HG02588 (cell line): Measurements from ENCODE around the gene RNU7-1.
A peak's percentile ranks its signal among the peaks of the same experiment; 100 is the strongest.

Experiments used
- ATAC-seq: cut with Tn5 transposase; IDR thresholded peaks from one replicate; pipeline ENCODE4 v1.9.1; 2021; ENCODE audit warnings: mild to moderate bottlenecking, moderate library complexity; ENCODE audit not compliant: unreplicated experiment

The RNU7-1 gene

GRCh38 chr12:6952121-6952862 lies 8.7 kb downstream of the RNU7-1 start:
- no peak for ATAC-seq

- no peak for ATAC-seq
These were observed 9.3 kb downstream of the RNU7-1 start for GRCh38 chr12:6952863-6953441.

DNA sequence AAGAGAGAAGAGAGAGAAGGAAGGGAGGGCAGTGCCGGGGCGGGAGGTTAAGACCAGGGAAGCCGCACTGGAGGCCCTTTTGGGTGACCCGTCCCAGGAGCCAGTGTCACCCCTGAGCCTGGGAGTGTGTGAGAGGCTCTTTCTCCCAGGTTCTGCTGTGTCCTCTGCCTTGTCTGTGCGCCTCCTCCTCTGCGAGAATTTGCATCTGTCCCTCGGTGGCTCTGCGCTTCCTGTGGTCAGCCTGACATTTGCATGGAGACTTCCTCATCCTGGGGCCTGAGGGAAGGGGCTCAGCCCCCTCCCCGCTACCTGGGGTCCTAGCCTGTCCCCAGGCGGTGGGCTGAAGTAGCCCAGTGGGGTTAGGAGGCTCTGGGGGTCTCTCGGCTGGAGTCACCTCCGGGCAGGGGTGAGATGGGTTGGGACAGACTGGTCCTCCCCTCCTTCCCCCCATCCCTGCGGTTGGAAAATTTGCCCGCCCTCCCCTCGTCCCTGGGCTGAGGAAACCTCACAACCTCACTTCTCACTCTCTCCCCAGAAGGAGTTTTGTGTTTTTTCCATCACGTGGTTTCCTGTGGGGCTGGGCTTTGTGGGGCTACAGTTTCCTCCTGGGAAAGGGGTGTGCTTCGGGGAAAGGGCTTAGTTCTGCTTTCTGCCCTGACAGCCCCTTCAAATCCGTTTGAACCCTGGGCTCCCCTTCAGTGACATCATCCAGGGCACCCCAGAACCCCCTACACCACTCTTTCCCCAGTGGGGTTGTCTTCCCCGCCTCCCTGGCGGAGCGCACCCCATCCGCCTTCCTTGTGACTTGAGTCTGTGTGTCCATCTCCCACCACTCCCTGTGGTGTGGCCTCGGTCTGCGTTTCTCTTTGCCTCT lies 10.1 kb downstream of the RNU7-1 start:
- peak; percentile 46 for ATAC-seq

DNA sequence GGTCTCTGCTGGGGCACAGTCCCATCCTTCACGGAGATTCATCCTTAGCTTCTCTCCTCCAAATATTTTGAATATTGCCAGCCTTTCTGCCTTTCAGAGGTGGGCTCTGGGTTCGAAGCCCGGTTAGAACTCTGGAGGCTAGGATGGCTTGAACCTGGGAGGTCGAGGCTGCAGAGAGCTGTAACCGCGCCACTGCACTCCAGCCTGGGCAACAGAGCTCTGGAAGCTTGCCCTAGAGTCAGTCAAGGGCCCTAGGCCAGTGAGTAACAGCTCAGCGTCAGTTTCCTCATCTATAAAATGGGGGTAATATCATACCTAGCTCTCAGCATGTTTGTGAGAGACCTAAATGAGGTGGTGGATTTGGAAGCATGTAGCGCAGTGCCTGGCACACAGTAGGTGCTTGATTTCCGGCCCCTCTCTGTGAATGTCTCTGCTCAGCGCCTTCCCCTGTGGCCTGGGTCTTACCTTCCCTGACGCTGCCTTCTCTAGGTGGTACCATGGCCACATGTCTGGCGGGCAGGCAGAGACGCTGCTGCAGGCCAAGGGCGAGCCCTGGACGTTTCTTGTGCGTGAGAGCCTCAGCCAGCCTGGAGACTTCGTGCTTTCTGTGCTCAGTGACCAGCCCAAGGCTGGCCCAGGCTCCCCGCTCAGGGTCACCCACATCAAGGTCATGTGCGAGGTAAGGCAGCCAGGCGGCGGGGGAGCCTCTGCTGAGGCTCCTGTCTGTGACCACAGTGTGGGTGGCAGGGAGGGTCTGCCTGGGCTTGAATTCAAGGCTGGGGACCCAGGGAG lies 10.9 kb downstream of the RNU7-1 start:
- ATAC-seq = no peak

DNA sequence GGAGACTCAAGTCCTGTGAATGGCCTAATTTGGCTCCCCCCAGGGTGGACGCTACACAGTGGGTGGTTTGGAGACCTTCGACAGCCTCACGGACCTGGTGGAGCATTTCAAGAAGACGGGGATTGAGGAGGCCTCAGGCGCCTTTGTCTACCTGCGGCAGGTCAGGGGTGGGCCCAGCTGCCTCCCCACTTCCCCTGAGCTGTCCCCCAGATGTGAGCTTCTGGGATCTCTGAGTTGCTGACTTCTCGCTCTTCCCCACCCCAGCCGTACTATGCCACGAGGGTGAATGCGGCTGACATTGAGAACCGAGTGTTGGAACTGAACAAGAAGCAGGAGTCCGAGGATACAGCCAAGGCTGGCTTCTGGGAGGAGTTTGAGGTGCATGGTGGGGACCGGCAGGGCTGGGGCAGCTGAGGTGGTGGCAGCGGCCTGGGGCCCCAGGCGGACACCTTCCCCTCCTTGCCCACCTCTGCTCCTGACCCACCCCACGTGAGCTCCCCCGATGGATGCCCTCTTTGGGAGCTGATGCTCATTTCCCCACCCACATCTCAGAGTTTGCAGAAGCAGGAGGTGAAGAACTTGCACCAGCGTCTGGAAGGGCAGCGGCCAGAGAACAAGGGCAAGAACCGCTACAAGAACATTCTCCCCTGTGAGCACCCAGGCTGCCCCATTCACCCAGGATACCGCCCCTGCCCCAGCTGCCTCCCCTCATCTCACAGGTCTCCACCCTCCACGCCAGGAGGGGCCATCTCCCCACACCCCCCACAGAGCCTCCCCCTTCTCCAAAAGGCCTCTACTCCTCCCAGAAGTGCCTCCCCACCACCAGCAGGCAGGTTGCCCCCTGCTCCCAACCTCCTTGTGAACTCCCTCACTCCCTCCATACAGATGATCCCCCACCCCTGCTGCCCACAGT lies 11.7 kb downstream of the RNU7-1 start:
- no peak for ATAC-seq

DNA sequence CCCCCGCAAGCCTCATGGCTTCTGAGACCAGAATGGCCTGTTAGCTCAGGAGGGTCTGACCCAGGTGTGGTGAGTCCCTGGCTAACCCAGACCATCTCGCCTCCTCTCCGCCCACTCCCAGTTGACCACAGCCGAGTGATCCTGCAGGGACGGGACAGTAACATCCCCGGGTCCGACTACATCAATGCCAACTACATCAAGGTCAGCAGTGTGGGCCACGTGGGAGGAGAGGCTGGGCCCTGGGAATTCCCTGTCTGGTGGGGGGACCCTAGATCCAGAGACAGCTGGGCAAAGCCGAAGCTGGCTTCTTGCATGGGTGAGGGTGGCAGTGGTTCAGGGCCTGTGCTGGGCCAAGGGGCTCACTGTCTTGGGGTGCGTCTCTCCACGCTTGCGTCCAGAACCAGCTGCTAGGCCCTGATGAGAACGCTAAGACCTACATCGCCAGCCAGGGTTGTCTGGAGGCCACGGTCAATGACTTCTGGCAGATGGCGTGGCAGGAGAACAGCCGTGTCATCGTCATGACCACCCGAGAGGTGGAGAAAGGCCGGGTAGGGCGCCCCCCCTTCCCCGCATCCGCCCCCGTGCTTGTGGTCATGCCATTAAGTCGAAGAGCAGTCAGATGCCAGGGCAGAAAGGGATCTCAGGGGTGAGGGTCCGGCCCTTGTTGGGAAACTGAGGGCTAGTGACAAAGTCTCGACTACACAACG lies 12.6 kb downstream of the RNU7-1 start:
- no peak for ATAC-seq

- no peak for ATAC-seq
These were observed 13.6 kb downstream of the RNU7-1 start for GRCh38 chr12:6957151-6957701.

DNA sequence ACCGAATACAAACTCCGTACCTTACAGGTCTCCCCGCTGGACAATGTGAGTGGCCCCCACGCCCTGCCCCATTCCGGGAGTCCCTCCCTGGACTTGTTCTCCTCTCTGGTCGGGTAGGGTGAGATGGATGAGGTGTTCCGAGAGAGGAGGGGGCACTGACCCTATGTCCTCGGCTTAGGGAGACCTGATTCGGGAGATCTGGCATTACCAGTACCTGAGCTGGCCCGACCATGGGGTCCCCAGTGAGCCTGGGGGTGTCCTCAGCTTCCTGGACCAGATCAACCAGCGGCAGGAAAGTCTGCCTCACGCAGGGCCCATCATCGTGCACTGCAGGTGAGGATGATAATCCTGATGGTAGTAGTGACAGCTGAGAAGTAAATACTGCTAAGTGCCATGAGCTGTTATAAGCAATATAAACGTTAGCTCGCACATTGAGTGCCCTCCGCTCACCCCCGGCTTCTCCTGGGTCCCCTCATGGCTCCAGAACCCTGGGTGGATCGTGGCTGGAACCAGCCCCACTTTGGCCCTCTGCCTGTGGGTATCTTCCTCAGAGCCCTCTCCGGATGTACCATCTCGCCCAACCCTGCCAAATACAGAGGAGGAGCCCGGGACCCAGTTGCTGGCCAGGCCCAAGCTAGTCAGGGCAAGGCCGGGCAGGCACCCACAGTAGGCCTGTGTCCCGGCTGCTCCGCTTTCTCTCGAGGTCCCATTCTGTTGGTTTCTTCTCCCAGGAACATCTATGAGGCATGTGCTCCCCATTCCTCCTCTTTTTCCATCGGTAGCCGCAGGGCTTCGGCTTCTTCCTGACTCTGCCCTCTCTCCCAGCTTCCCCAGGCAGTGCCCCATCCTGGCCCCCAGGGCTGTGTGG lies 14.4 kb downstream of the RNU7-1 start:
- ATAC-seq = no peak

DNA sequence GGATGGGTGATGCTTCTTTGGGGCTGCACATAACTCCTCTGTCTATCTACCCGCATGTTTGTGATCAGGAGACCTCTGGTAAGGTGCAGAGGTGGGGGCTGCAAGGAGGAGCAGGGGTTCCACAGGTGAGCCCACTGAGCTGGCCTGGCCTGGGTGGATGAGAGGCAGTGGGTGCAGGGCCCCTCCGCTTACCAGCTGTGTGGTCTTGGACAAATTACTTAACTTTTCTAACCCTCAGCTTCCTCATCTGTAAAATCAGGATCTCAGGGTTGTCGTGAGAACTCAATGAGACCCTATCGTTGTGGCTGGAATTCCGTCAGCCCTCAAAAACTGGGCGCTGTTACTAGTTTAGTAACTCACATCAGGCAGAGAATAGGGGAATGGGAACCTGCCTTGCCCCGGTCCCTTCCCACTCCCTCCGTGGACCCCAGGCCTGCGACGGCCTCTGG lies 15.0 kb downstream of the RNU7-1 start:
- no peak for ATAC-seq

DNA sequence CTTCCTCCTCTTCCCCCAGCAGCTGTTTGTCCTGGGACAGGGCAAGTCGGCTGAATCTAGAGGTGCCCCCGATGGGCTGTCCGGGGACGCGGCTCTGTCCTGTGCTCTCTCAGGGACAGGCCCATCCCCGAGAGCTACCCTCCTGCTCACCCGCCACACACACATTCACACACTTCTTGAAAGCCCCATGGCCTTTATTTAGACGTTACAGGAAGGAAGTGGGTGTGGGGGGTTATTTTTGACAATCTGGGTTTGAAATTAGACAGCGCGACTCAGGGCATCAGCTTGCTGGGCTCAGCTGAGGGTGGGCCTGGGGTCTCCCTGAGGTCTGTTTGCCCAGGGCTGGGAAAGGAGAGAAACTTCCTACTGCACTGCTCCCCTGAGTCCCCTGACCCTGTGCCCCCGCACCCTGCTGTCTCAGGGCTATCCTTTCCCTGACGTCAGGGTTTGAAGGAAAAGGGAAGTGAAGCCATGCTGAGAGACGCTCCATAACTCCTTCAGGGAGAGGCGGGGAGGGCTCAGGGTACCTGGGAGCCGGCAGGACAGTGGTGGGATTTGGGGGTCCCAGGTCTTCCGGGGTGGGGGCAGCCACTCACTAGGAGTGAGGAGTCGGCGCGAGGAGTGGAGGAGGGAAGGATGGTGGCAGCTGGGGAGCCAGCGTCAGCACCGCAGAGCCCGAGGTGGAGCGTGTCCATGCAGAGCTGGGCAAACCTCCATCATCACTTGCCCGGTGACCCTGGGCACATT lies 15.6 kb downstream of the RNU7-1 start:
- peak; percentile 43 for ATAC-seq

- ATAC-seq = no peak
These were observed 16.4 kb downstream of the RNU7-1 start for GRCh38 chr12:6959805-6960592.

DNA sequence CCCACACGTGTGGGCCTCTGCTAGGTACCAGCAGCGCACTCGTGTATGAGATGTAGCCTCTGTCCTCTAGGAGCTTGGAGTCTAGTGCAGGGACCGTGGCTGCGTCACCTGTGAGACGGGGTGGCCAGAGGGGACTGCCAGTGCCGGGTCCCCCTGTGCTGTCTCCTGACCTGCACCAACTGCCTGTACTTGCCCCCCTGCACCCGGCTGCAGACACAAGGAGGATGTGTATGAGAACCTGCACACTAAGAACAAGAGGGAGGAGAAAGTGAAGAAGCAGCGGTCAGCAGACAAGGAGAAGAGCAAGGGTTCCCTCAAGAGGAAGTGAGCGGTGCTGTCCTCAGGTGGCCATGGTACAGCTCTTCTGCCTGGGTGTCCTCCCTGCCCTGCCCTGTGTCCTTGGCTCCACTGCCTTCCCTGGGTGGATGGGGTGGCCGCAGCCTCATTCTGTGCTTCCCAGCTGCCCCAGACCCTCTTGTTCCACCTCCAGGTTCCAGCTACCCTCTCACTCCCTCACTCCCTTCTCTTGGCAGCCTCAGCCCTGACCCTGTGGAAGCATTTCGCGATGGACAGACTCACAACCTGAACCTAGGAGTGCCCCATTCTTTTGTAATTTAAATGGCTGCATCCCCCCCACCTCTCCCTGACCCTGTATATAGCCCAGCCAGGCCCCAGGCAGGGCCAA lies 17.1 kb downstream of the RNU7-1 start:
- ATAC-seq = no peak

GRCh38 chr12:6961278-6961694 lies 17.7 kb downstream of the RNU7-1 start:
- ATAC-seq = no peak

- no peak for ATAC-seq
These were observed 18.2 kb downstream of the RNU7-1 start for GRCh38 chr12:6961695-6962284.

- ATAC-seq = no peak
These were observed 18.8 kb downstream of the RNU7-1 start for GRCh38 chr12:6962285-6963015.
